Mesendoderm (in vitro differentiated cells): ENCODE data around the gene CRYBG1.
A peak's percentile ranks its signal among the peaks of the same experiment; 100 is the strongest.

Experiments used
- DNase-seq: peaks from one replicate; pipeline ENCODE4 v3.0.0; 2013
- H2AK5ac ChIP-seq: 2 replicates; pipeline ENCODE4 v1.6.1; 2013; ENCODE audit warnings: low read length, inconsistent platforms
- H2BK120ac ChIP-seq: 2 replicates; pipeline ENCODE4 v1.6.1; 2013; ENCODE audit warnings: low read depth, mild to moderate bottlenecking, low read length, moderate library complexity, mixed read lengths
- H2BK15ac ChIP-seq: replicated peaks from 2 replicates; pipeline ENCODE4 v1.6.1; 2013; ENCODE audit warnings: low read depth, mild to moderate bottlenecking, moderate library complexity
- H2BK5ac ChIP-seq: 2 replicates; pipeline ENCODE4 v1.6.1; 2013; ENCODE audit warnings: low read length, inconsistent platforms
- H3K18ac ChIP-seq: 2 replicates; pipeline ENCODE4 v1.6.1; 2013; ENCODE audit warnings: mild to moderate bottlenecking, low read length, mixed read lengths
- H3K23ac ChIP-seq: one replicate; pipeline ENCODE4 v1.6.1; 2013; ENCODE audit warnings: low read length
- H3K27ac ChIP-seq: 2 replicates; pipeline ENCODE4 v1.5.1; 2013; ENCODE audit warnings: low read depth, mild to moderate bottlenecking, inconsistent platforms, low read length, moderate library complexity
- H3K27me3 ChIP-seq: 2 replicates; pipeline ENCODE4 v1.6.1; 2013; ENCODE audit warnings: low read length, control low read depth, mild to moderate bottlenecking, inconsistent platforms; ENCODE audit not compliant: insufficient read depth, poor library complexity
- H3K36me3 ChIP-seq: 2 replicates; pipeline ENCODE4 v1.6.1; 2013; ENCODE audit warnings: low read length, inconsistent platforms; ENCODE audit not compliant: control insufficient read depth, insufficient read depth
- H3K4ac ChIP-seq: one replicate; pipeline ENCODE4 v1.6.1; 2013; ENCODE audit warnings: low read depth, mild to moderate bottlenecking, low read length, moderate library complexity
- H3K4me1 ChIP-seq: 2 replicates; pipeline ENCODE4 v1.6.1; 2013; ENCODE audit warnings: low read depth, low read length, inconsistent platforms; ENCODE audit not compliant: control insufficient read depth
- H3K4me2 ChIP-seq: 2 replicates; pipeline ENCODE4 v1.6.1; 2013; ENCODE audit warnings: low read length
- H3K4me3 ChIP-seq: 2 replicates; pipeline ENCODE4 v1.5.1; 2013; ENCODE audit warnings: mild to moderate bottlenecking, low read length
- H3K56ac ChIP-seq: one replicate; pipeline ENCODE4 v1.6.1; 2013; ENCODE audit warnings: low read length
- H3K79me1 ChIP-seq: 2 replicates; pipeline ENCODE4 v1.6.1; 2013; ENCODE audit warnings: low read length, inconsistent platforms
- H3K79me2 ChIP-seq: 2 replicates; pipeline ENCODE4 v1.6.1; 2013; ENCODE audit warnings: mild to moderate bottlenecking, low read length; ENCODE audit not compliant: control insufficient read depth, insufficient read depth
- H3K9ac ChIP-seq: 2 replicates; pipeline ENCODE4 v1.6.1; 2013; ENCODE audit warnings: low read length, inconsistent platforms
- H4K5ac ChIP-seq: one replicate; pipeline ENCODE4 v1.6.1; 2013; ENCODE audit warnings: low read length
- H4K8ac ChIP-seq: one replicate; pipeline ENCODE4 v1.6.1; 2013; ENCODE audit warnings: low read depth, mild to moderate bottlenecking, control low read depth, low read length, moderate library complexity
- WGBS: extraction: QIAGEN DNeasy Blood & Tissue Kit; methylation state at CpG from one replicate; pipeline ENCODE4 v1.1.7; 2013; ENCODE audit warnings: low lambda C conversion rate, missing lambda C conversion rate; ENCODE audit not compliant: insufficient coverage; ENCODE audit errors: extremely low coverage; 5-methylcytosine and 5-hydroxymethylcytosine counted together

Gene CRYBG1

GRCh38 chr6:106600329-106600728 lies 239.8 kb downstream of the CRYBG1 start:
- Histone ChIP-seq H2AK5ac (no peak overlapping the region), H3K4me2 (no peak overlapping the region), H3K9ac (no peak overlapping the region), H2BK5ac (no peak overlapping the region), H3K79me1 (no peaks in the 10 kb centered on the region), H2BK15ac (no peak overlapping the region), H2BK120ac (no peak overlapping the region), H3K27me3 (no peaks in the 10 kb centered on the region), H3K36me3 (no peaks in the 10 kb centered on the region), H3K27ac (no peak overlapping the region), H3K79me2 (no peaks in the 10 kb centered on the region), H3K18ac (no peak overlapping the region), H3K4me1 (no peaks in the 10 kb centered on the region), H4K5ac (no peak overlapping the region), H3K4ac (no peak overlapping the region), H3K23ac (no peak overlapping the region), H4K8ac (no peak overlapping the region), H3K4me3 (no peak overlapping the region), H3K56ac (no peak overlapping the region)
- no peak for DNase-seq
- WGBS = no CpG with 5 or more reads among the region's 2 CpGs

DNA sequence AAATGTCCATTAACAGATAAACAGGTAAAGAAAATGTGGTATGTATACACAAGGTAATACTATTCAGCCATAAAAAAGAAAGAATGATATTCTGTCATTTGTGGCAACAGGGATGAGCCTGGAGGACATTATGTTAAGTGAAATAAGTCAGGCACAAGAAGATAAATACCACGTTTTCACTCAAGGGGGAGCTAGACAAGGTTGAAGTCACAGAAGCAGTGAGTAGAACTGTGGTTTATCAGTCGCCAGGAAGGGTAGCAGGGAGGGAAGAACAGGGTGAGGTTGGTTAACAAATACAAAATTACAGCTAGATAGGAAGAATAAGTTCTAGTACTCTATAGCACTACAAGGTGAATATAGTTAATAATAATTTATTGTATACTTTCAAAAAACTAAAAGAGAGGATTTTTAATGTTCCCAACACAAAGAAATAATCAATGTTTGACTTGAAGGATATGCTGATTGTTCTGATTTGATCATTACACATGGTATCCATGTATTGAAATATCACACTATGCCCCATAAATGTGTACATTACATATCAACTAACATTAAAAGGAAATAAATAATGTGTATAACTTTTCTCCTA lies 247.7 kb downstream of the CRYBG1 start:
- H3K4me1 ChIP-seq = no peaks in the 10 kb centered on the region

GRCh38 chr6:106609699-106610098 lies 249.2 kb downstream of the CRYBG1 start:
- DNase-seq = peak; percentile 69
- H3K27me3 ChIP-seq = no peaks in the 10 kb centered on the region
- no peak overlapping the region for H3K23ac ChIP-seq
- no peak overlapping the region for H3K4ac ChIP-seq
- no peaks in the 10 kb centered on the region for H3K79me2 ChIP-seq
- H3K79me1 ChIP-seq = no peaks in the 10 kb centered on the region
- no CpG with 5 or more reads among the region's 6 CpGs for WGBS
- no peaks in the 10 kb centered on the region for H3K36me3 ChIP-seq
- no peak overlapping the region for H2BK15ac ChIP-seq
- no peak overlapping the region for H2BK5ac ChIP-seq
- no peak overlapping the region for H3K9ac ChIP-seq
- no peak overlapping the region for H3K56ac ChIP-seq
- no peak overlapping the region for H2BK120ac ChIP-seq
- H4K8ac ChIP-seq = no peak overlapping the region
- H3K4me1 ChIP-seq = peaks cover 2% of the 10 kb centered on the region
- no peak overlapping the region for H3K4me3 ChIP-seq
- no peak overlapping the region for H2AK5ac ChIP-seq
- H3K18ac ChIP-seq = no peak overlapping the region
- no peak overlapping the region for H4K5ac ChIP-seq
- no peak overlapping the region for H3K4me2 ChIP-seq
- no peak overlapping the region for H3K27ac ChIP-seq

More for the DNA sequence above, 247.7 kb downstream of the CRYBG1 start:
- Histone ChIP-seq H3K56ac (no peak overlapping the region), H3K27me3 (no peaks in the 10 kb centered on the region), H3K36me3 (no peaks in the 10 kb centered on the region), H3K4me2 (no peak overlapping the region), H3K23ac (no peak overlapping the region), H3K4me3 (no peak overlapping the region), H2AK5ac (no peak overlapping the region), H3K18ac (no peak overlapping the region), H3K79me2 (no peaks in the 10 kb centered on the region), H4K5ac (no peak overlapping the region), H4K8ac (no peak overlapping the region), H2BK5ac (no peak overlapping the region), H3K4ac (no peak overlapping the region), H3K9ac (no peak overlapping the region), H3K79me1 (no peaks in the 10 kb centered on the region), H3K27ac (no peak overlapping the region), H2BK120ac (no peak overlapping the region), H2BK15ac (no peak overlapping the region)
- no CpG with 5 or more reads among the region's 2 CpGs for WGBS
- DNase-seq = peak; percentile 88

DNA sequence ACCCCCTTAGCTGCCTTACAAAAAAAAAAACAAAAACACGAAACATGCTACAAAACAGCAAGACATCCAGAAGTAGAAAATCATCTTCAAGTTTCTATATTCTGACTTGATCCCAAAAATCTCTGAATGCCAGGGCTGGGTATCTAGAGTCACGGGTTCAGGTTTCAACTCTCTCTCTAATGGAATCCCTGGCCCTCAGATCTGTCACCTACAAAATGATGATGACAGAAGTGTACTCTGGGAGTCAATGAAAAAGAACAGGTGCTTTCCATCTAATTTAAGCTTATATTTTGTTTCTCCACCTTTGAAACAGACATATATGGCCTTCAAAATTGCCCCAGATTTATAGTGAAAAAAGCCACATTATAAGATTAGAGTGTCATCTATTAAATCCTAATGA lies 250.5 kb downstream of the CRYBG1 start:
- Histone ChIP-seq H2BK5ac (no peak overlapping the region), H3K18ac (no peak overlapping the region), H3K79me1 (no peaks in the 10 kb centered on the region), H3K4me2 (no peak overlapping the region), H3K27me3 (no peaks in the 10 kb centered on the region), H3K27ac (no peak overlapping the region), H2BK120ac (no peak overlapping the region), H4K8ac (no peak overlapping the region), H2AK5ac (no peak overlapping the region), H3K23ac (no peak overlapping the region), H3K9ac (no peak overlapping the region), H3K56ac (no peak overlapping the region), H3K79me2 (no peaks in the 10 kb centered on the region), H3K36me3 (no peaks in the 10 kb centered on the region), H3K4me3 (no peak overlapping the region), H3K4me1 (peaks cover 2% of the 10 kb centered on the region), H4K5ac (no peak overlapping the region), H3K4ac (no peak overlapping the region), H2BK15ac (no peak overlapping the region)
- WGBS = no CpG with 5 or more reads among the region's 2 CpGs
- DNase-seq = no peak

DNA sequence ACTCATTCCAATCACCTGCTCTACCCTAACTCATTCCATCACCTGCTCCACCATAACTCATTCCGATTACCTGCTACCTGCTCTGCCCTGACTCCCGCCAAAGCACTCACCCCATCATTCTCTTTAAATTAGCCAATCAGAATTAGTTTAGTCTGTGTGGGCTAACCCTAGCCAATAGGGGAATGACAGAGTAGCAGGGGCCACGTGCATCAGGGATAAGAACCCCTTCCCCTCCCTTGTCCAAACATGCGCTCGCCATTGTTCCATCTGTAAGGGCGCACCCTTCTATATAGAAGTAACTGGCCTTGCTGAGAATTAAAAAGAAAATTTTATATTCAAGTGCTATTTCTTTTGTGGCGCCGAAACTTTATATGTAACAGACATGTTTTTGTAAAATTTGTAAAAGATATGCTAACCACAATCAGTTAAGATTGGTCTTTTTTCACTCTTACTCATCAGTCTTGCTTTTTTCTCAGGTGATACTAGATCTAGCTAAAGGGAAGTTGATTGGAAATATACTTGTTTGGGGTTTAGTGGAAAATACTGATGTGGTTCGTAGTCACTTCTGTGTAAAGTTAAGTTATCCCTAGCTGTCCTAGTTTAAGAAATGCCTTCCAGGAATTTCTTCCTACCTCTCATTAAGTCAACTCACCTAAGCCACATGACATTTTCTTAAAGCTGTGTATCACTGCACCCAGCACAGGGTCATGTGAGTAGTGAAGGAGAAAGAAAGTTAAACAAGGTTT lies 252.3 kb downstream of the CRYBG1 start:
- Histone ChIP-seq H4K5ac (no peak overlapping the region), H3K36me3 (no peaks in the 10 kb centered on the region), H2BK120ac (no peak overlapping the region), H3K4ac (no peak overlapping the region), H3K4me3 (no peak overlapping the region), H2AK5ac (no peak overlapping the region), H2BK5ac (no peak overlapping the region), H3K79me1 (no peaks in the 10 kb centered on the region), H3K27ac (no peak overlapping the region), H4K8ac (no peak overlapping the region), H3K79me2 (no peaks in the 10 kb centered on the region), H3K56ac (no peak overlapping the region), H3K4me1 (peaks cover 2% of the 10 kb centered on the region), H3K4me2 (no peak overlapping the region), H3K9ac (no peak overlapping the region), H3K18ac (no peak overlapping the region), H3K27me3 (no peaks in the 10 kb centered on the region), H2BK15ac (no peak overlapping the region), H3K23ac (no peak overlapping the region)
- no CpG with 5 or more reads among the region's 9 CpGs for WGBS
- DNase-seq = no peak
